GM19324 (cell line): ENCODE results near the gene CSNK1G2.

Experiments
- ATAC-seq: cut with Tn5 transposase; IDR thresholded peaks from one replicate; pipeline ENCODE4 v1.9.1; 2021; ENCODE audit warnings: mild to moderate bottlenecking, moderate library complexity; ENCODE audit not compliant: unreplicated experiment, low FRiP score

CSNK1G2 gene

DNA sequence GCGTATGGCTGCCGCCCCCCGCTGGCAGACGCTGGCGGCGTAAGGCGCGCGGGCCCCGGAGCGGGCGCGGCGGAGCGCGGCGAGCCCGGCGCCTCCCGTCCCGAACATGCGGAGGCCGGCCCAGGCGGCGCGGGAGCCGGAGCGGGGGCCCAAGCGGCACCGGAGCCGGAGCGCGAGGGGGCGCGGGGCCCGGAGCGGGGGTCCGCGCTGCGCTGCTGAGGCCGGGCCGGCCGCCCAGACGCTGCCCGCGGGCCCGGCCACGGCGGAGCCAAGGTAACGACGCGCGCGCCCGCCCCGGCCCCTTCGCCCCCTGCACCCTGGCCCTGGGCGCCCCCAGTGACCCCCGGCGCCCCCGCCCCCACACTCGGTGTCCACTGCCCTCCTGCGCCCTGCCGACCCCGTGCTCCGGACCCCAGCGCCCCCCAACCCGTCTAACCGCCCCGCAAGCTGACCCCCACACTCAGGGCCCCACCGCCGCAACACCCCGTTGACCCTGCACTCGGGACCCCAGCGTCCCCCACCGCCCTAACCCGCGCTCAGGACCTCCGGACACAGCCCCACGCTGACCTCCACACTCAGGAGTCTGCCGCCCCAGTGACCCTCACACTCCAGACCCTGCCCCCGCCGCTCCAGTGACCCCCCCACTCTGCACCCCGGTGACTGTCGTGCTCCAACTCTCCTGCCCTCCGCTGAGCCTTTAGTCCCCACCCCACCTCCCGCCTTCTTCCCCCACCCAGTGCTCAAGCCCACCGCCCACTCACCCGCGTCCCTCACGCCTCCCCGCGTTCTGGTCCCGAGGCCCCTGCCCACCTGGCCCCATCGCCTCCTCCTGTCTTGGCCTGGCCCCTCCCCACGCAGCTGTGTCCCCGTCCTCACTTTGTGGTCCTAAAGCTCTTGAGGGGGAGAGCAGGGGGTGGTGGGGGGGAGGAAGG is at the start of gene CSNK1G2:
Gene CSNK1G2 (plus strand): TSS at position 27 of the 932 bp plus-strand sequence. CDS start 28,601 bp downstream, outside the sequence.
- ATAC-seq: no peak

DNA sequence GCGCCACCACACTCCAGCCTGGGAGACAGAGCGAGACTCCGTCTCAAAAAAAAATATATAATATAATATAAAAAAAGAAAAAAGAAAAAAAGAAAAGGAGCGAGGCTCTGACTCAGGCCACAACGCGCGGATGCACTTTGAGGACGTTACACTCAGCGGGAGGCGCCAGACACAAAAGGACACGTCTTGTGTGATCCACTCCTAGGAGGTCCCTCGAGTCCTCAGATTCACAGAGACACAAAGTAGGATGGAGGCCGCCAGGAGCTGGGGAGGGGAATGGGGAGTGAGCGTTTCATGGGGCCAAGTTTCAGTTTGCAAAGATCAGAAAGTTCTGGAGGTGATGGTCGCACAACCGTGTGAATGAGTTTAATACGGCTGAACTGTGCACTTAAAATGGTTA is 47.2 kb upstream of the CSNK1G2 start:
- ATAC-seq: no peak

DNA sequence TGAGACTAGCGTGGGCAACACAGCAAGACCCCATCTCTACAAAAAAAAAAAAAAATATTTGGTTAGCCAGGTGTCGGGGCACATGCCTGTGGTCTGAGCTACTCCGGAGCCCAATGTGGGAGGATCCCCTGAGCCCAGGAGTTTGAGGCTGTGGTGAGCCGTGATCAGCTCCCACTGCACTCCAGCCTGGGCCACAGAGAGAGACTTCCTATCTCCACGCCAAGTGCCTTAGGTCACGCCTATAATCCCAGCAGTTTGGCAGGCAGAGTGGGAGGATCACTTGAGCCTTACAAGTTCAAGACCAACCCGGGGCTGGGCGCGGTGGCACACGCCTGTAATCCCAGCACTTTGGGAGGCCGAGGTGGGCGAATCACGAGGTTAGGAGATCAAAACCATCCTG is 44.5 kb upstream of the CSNK1G2 start:
- no peak for ATAC-seq

DNA sequence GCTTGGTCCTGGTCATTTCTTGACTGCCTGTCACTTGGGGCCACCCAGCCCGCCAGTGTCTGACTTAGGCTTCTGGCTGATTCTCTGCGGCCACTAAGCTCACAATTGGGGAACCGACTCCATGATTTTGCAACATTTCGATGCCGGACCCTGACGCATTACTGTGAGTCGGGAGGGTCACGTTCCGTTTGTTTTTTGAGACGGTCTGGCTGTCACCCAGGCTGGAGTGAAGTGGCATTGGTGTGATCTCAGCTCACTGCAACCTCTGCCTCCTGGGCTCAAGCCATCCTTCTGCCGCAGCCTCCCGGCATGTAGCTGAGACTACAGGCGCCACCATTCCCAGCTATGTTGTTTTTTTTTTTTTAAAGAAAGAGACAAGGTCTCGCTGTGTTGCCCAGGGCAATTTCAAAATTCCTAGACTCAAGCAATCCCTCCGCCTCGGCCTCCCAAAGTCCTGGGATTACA is 39.0 kb upstream of the CSNK1G2 start:
- ATAC-seq: no peak

DNA sequence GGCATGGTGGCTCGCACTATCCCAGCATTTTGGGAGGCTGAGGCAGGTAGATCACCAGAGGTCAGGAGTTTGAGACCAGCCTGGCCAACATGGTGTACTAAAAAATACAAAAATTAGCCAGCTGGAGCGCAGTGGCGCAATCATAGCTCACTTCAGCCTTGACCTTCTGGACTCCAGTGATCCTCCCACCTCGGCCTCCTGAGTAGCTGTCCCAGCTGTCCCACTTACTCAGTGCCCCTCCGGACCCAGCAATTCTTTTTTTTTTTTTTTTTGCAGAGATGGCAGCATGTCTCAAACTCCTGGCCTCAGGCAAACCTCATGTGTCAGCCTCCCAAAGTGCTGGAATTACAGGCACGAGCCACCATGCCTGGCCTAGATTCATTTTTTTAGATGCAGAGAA is 38.0 kb upstream of the CSNK1G2 start:
- ATAC-seq: no peak

DNA sequence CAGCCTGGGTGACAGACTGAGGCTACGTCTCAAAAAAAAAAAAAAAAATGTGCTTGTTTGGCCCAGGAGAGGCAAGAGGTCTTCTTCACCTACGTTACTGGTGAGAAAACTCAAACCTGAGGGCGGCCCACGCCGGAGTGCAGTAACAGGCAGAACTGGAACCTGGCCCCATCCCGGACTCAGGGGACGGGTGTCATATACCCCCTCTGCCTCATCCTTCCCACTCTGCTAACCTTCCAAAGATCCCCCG is 36.2 kb upstream of the CSNK1G2 start:
- ATAC-seq: no peak

DNA sequence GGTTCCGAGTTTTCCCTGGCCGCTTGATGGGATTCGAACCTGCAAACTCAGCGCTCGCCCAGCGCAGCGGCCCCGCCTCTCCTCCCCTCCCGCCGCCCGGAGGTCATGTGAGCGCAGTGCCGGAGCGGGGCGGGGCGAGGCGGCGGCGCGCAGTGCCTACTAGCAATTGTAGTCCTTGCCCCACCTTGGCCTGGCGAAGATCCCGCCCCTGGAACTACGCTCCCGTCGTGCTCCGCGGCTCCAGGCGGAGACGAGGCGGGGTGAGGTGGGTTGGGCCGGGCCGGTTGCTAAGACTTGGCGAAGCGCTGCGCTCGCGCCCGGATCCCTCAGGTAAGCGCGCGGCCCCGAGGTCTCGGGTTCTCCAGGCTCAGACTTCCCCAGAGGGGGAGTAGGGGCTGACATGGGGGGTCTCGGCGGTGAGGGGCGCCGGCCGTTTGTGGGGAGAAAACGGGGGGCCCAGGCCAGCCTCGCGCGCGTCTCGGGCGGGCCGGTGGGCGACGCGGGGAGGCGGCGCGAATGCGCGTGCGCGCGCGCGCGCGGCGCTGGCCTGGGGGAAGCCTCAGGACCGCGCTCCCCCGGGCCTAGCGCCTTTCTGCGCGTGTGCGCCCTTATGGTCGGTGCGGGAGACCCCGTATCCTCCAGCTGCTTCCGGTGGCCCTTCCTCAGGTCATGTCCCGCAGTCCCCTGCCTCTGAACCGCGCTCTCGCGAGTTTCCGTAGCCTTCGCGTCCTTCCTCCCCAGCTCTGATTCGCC is 35.7 kb upstream of the CSNK1G2 start, which contains the start of the genes ADAT3 and SCAMP4:
Gene ADAT3 (plus strand): TSS at position 290 of the 753 bp plus-strand sequence. CDS start 6,649 bp downstream, outside the sequence.
Gene SCAMP4 (plus strand): TSS at position 290 of the 753 bp plus-strand sequence. CDS start 9,621 bp downstream, outside the sequence.
- ATAC-seq: peak; percentile 87

DNA sequence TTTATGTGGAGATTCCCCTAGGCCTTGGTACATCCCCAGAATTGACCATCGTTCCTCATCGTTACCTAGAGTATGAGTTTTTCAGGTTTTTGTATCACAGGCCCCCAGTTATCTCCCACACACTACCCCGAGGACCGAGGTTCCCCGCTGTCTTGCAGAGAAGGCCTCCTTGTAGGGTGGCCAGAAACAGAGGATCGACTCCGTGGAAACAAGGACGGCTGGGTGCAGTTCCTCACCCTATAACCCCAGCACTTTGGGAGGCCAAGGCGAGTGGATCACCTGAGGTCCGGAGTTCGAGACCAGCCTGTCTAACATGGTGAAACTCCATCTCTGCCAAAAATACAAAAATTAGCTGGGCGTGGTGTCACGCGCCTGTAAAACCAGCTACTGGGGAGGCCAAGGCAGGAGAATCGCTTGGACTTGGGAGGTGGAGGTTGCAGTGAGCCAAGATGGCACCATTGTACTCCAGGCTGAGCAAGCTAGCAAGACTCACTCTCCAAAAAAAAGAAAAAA is 35.1 kb upstream of the CSNK1G2 start:
- ATAC-seq: no peak

DNA sequence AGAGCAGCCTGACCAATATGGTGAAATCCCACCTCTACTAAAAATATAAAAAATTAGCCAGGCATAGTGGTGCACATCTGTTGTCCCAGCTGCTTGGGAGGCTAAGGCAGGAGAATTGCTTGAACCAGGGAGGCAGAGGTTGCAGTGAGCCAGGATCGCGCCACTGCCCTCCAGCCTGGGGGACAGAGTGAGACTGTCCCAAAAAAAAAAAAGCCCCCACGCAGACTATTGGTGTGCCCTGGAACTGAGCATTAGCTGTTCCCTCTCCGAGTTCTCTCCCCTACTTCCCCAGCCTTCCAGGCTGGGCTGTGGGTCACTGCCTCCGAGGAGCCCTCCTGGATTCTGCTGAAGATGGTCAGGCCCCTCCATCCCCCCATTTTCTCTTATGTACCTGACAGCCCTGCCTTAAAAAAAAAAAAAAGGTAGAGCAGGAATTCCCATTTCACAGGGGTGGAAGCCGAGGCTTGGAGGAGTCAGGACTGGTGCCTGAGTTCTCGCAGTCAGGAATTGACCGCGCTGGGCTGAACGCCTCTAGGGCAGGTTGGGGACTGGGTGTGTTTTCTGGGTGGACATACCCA is 33.9 kb upstream of the CSNK1G2 start:
- no peak for ATAC-seq

DNA sequence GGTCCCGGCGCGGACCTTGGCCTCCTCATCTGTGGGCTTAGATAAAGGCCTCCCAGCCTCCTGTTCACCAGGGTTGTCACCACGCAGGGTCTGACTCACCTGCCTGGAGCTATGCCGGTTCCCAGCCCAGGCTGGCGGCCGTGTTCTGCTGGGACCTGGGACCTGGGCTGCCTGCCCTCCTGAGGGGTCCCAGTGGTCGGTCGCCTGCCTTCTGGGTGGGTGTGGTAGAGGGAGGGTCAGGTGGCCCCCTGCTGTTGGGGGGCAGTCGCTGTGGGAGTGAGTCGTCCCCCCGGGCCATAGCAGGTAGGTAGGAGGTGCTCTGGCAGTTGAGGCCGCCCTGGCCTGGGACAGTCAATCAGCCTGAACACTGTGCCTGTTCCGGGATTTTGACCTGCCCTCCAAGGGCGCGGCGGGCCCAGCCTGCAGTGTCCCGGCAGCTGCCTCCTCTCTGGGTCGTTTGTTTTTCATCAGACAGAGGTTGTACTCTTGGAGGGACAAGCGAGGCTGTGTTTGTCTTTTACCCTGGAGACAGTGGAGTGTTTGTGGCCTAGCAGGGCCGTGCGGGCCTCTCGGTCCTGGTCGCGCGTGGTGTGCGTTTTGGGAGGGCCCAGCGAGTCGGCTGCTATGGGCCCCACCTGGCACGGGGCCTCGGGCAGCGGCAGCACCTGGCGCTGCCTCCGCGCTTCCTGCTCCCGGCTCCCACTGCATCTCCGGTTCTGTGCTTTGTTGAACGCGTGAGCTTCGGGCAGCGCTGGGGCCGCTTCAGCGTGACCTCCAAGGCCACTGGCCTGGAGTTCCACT is 33.2 kb upstream of the CSNK1G2 start:
- no peak for ATAC-seq

DNA sequence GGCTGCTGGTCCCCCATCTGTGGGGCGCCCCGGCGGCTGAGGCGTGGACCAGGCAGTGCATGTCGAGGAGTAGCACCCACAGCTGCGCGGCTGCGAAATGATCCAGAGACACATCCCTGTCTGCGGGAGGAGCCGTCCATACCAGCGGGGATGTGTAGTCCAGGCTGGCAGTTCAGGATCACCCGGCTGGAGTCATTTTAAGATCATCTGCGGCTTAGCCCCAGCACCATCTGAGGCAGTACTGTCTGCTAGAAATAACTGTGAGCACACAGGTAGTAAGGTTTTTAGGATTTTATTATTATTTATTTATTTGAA is 32.7 kb upstream of the CSNK1G2 start:
- no peak for ATAC-seq

DNA sequence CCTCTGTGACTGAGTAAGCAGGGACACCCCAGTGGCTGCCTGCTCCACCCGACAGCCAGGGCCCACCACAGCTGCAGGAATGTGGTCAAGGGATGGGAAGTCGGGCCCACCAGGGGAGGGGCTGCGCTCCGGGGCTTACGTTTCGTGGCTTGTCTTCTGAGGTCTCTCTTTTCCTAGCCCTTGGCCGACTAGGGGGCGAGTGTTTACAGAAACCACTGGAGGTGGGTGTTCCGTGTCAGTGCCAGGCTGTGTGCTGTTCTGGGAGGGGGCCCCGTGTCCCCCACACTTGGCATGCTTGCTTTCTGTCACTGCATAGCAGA is 31.3 kb upstream of the CSNK1G2 start:
- no peak for ATAC-seq

DNA sequence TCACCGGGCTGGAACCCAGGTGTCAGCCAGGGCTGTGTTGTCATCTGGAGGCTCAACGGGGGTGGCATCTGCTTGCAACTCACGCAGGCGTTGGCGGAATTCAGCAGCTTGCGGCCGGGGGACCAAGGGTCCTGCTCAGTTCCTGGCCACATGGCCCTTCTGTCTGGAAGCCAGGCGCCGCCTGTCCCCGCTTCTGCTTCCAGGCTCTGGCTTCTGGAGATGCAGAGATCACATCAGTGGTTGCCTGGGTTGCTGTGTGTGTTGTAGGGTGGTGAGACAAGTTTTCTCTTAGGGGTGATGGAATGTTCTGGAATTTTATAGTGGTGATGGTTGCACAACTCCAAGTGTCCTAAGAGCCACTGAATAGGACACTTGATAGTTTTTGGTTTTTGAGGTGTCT is 30.8 kb upstream of the CSNK1G2 start:
- ATAC-seq: no peak

DNA sequence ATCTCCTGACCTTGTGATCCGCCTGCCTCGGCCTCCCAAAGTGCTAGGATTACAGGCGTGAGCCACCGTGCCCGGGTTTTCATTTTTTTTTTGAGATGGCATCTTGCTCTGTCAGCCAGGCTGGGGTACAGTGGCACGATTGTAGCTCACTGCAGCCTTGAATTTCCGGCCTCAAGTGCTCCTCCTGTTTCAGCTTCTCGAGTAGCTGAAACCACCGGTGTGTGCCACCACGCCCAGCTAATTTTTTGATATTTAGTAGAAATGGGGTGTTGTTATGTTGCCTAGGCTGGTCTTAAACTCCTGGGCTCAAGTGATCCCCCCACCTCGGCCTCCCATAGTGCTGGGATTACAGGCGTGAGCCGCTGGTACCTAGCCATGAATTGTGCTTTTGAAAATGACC is 29.9 kb upstream of the CSNK1G2 start:
- ATAC-seq: no peak

DNA sequence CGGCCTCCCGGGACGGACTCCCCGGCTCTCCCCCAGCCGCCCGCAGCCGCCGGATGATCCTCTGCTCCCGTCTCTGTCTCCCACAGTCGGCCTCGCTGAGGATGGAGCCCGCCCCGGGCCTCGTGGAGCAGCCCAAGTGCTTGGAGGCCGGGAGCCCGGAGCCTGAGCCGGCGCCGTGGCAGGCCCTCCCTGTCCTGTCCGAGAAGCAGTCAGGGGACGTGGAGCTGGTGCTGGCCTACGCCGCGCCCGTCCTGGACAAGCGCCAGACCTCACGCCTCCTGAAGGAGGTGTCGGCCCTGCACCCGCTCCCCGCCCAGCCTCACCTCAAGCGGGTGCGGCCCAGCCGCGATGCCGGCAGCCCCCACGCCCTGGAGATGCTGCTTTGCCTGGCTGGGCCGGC is 29.0 kb upstream of the CSNK1G2 start:
- ATAC-seq: no peak

DNA sequence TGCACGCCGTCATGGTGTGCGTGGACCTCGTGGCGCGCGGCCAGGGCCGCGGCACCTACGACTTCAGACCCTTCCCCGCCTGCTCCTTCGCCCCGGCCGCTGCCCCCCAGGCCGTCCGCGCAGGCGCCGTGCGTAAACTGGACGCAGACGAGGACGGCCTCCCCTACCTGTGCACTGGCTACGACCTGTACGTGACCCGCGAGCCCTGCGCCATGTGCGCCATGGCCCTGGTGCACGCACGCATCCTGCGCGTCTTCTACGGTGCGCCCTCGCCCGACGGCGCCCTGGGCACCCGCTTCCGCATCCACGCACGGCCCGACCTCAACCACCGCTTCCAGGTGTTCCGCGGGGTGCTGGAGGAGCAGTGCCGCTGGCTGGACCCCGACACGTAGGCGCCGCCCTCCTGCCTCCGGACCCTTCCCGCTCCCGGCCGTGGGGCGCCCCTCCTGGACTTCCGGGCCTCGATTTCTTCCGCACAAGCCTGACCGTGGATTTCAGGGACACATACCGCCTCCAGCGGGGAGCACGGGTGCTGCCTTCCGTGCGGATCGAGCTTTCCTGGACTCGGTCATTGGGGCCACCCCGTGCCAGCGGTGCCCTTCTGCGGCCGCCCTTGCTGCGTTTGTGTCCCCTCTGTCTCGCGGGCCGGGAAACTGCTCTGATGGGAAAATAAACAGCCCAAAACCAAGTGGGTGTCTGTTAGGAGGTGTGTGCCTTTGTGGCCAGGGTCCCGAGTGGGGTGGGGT is 28.0 kb upstream of the CSNK1G2 start:
- no peak for ATAC-seq

DNA sequence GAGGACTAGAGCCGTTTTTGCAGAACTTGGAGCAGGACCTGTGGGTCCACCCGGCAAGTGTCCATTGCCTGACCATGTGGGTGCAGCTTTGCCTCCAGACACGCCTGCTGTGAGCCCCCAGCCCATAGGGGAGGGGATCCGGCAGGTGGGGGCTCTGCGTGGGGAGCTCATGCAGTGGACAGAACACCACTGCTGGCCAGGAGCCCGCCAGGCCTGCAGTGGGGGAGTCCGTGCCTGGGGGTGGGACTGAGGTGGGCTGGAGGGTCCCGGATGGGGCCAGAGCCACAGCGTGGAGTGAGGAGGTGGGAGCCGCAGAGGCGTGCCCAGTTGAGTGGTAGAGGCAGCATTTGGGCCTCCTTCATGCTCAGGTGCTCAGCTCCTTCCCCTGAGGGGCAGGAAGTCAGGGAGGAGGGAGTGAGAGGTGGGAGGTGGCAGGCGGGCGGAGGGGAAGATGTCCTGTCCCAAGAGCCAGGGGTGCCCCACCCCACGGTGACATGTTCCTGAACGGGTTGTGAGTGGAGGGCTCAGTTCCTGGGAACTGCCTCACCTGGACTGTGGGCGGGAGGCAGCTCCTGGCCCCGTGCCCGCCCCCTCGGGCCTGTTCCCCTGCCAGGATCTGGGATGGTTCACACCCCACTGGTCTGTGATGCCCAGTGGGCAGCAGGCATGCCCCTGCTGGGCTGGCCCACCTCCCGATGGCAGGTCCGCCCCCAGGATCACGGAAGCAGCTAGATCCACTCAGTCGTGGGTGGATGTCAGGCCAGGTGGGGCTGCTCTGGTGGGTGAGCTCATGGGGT is 27.0 kb upstream of the CSNK1G2 start:
- ATAC-seq: no peak

DNA sequence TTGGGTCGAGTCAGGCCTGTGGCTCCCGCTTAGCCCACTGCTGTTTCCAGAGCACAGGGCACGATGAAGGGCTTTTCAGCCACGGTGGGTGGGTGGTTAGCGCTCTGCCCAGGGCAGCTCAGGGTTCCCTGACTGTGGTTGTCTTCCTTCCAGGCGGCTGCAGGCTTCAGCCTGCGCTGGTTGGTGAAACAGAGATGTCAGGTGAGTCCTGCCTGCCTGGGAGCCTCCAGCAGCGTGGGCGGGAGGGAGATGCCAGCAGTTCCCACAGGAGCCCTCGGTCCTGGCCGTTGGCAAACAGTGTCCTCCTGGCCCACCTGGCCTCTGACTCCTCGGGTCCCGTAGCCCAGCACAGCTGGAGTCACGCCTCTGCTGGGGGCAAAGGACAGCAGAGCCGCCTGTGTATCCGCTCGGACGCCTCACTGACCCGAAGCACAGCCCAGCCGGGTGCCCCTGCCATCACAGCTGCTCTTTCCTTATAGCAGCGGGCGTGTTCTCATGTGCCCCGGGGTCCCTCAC is 26.1 kb upstream of the CSNK1G2 start:
- no peak for ATAC-seq

DNA sequence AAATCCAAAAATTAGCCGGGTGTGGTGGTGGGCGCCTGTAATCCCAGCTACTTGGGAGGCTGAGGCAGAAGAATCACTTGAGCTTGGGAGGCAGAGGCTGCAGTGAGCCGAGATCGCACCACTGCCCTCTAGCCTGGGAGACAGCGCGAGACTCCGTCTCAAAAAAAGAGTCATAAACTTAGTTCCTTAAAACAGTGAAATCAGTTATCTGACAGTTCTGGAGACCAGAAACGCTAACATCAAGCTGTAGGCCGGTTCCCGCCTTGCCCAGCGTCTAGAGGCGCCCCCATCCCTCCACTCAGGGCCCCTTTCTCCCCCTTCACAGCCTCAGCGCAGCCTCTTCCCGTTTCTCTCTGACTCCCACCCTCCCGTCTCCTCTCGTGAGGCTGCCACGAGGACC is 23.8 kb upstream of the CSNK1G2 start:
- no peak for ATAC-seq
